K562 (cell line): ENCODE measurements around the gene SGPP1. TPM values are rescaled to one million over a fixed set of nuclear protein-coding genes. Genes with fewer than 3 reads are reported as not detected.

Experiments
- ATAC-seq: fragments of 200-7000 bp; cut with Tn5 transposase; 3 replicates; pipeline ENCODE4 v1.9.1; 2020; ENCODE audit warnings: moderate library complexity
- BruUV-seq: library from RNA; stranded (reverse); fragments of 400-500 nt; replicated peaks from 2 replicates; lab custom pipeline; 2021; lab: Mats Ljungman, UMichigan
- CTCF ChIA-PET: fragments of 300-600 bp; formaldehyde crosslinking; extraction: SDS; loops from one replicate; lab custom pipeline; 2021; ENCODE audit warnings: low intra/inter-chr PET ratio; lab: Yijun Ruan, JAX
- POLR2A ChIA-PET: fragments of 300-600, 350-650 bp; sonication (Branson Sonifier 250); formaldehyde crosslinking; extraction: SDS; loops from one replicate; lab custom pipeline; 2021; ENCODE audit warnings: antibody characterized with exemption, inconsistent platforms; lab: Yijun Ruan, JAX
- DNase-seq, 4 experiments: peaks; one replicate each; pipeline versions ENCODE4 v3.0.0 to v3.0.0-alpha.2; 2011 to 2018; ENCODE audit warnings: low spot score in 3 of 4, mixed read lengths in 3 of 4; ENCODE audit errors: extremely low read depth in 1 of 4
- FAIRE-seq: peaks from 2 replicates; lab custom pipeline; 2011; peaks lifted over from hg19 to GRCh38; lab: Jason Lieb, UNC
- H2AFZ ChIP-seq: 2 replicates; pipeline ENCODE4 v1.6.0; 2011; ENCODE audit warnings: low read depth, low read length, control low read depth, inconsistent platforms
- H3K27ac ChIP-seq: fragments of 200-600 bp; 3 replicates; pipeline ENCODE4 v1.8.0; 2011; ENCODE audit warnings: low read depth, mild to moderate bottlenecking, control low read depth, inconsistent platforms, low read length, moderate library complexity, mixed read lengths; ENCODE audit errors: extremely low read depth
- H3K27me3 ChIP-seq, 2 experiments: fragments of 300-600 bp in 1 of 2; 2 replicates in 1 of 2; 3 replicates in 1 of 2; pipeline versions ENCODE4 v1.6.0 to v1.8.0; 2011; ENCODE audit warnings: inconsistent platforms in 2 of 2, low read length in 2 of 2, mild to moderate bottlenecking in 1 of 2, mixed read lengths in 1 of 2, moderate library complexity in 1 of 2; ENCODE audit not compliant: control insufficient read depth in 2 of 2, insufficient read depth in 2 of 2
- H3K36me3 ChIP-seq: fragments of 300-600 bp; 3 replicates; pipeline ENCODE4 v1.8.0; 2011; ENCODE audit warnings: mild to moderate bottlenecking, low read length, inconsistent platforms; ENCODE audit not compliant: control insufficient read depth, insufficient read depth
- H3K4me1 ChIP-seq, 2 experiments: fragments of 200-600 bp in 1 of 2; replicated peaks in 1 of 2; 2 replicates in 1 of 2; 3 replicates in 1 of 2; pipeline versions ENCODE4 v1.5.1 to v1.8.0; 2011; ENCODE audit warnings: inconsistent platforms in 2 of 2, low read length in 2 of 2, mild to moderate bottlenecking in 1 of 2, mixed read lengths in 1 of 2, moderate library complexity in 1 of 2; ENCODE audit not compliant: control insufficient read depth in 2 of 2, insufficient read depth in 2 of 2
- H3K4me2 ChIP-seq: 2 replicates; pipeline ENCODE4 v1.6.1; 2011; ENCODE audit warnings: low read length, control low read depth, inconsistent platforms, mixed read lengths; ENCODE audit not compliant: insufficient read depth
- H3K4me3 ChIP-seq: fragments of 200-600 bp; sonication (generic), shearing (Covaris generic); 2 replicates; pipeline ENCODE4 v1.5.1; 2016; ENCODE audit warnings: control low read depth, inconsistent platforms
- H3K79me2 ChIP-seq: fragments of 200-600 bp; 3 replicates; pipeline ENCODE4 v1.8.0; 2011; ENCODE audit warnings: low read length, inconsistent platforms; ENCODE audit not compliant: control insufficient read depth, insufficient read depth
- H3K9ac ChIP-seq, 2 experiments: 2 replicates each; pipeline versions ENCODE4 v1.6.0 to v1.6.1; 2011; ENCODE audit warnings: low read depth in 2 of 2, low read length in 2 of 2, control low read depth in 1 of 2, inconsistent platforms in 1 of 2, mild to moderate bottlenecking in 1 of 2, mixed read lengths in 1 of 2; ENCODE audit not compliant: insufficient read depth in 1 of 2
- H3K9me1 ChIP-seq: one replicate; pipeline ENCODE4 v1.6.0; 2011; ENCODE audit warnings: inconsistent platforms, mild to moderate bottlenecking, low read length, moderate library complexity; ENCODE audit not compliant: control insufficient read depth, insufficient read depth
- H3K9me3 ChIP-seq: replicated peaks from 2 replicates; pipeline ENCODE4 v1.5.1; 2011; ENCODE audit warnings: low read depth, low read length, inconsistent platforms; ENCODE audit not compliant: control insufficient read depth, insufficient read depth
- H4K20me1 ChIP-seq: replicated peaks from 2 replicates; pipeline ENCODE4 v1.6.1; 2011; ENCODE audit warnings: low read length, inconsistent platforms, mixed read lengths; ENCODE audit not compliant: control insufficient read depth, insufficient read depth
- CREB5 ChIP-seq: fragments of 250-450 bp; sonication (Bioruptor Pico); IDR thresholded peaks from 2 replicates; pipeline ENCODE4 v1.5.0; 2020; ENCODE audit warnings: mild to moderate bottlenecking
- MCM2 ChIP-seq: fragments of 450-650 bp; IDR thresholded peaks from 2 replicates; pipeline ENCODE4 v1.6.1; 2017; ENCODE audit warnings: low read depth, mild to moderate bottlenecking
- NFE2L1 ChIP-seq: fragments of 450-650 bp; IDR thresholded peaks from 2 replicates; pipeline ENCODE4 v1.6.1; 2016; ENCODE audit warnings: missing genetic modification characterization, low read depth, mild to moderate bottlenecking, missing compliant biosample characterization, moderate library complexity, borderline replicate concordance
- PURB ChIP-seq: sonication (generic); formaldehyde crosslinking; IDR thresholded peaks from 2 replicates; pipeline ENCODE4 v1.9.0; 2021; ENCODE audit warnings: low read depth, mild to moderate bottlenecking, missing genetic modification reagents
- RBM17 ChIP-seq: fragments of 200-400 bp; formaldehyde crosslinking; IDR thresholded peaks from 2 replicates; pipeline ENCODE4 v1.6.1; 2017; ENCODE audit warnings: low read depth, mild to moderate bottlenecking, low read length, borderline replicate concordance
- SUPT5H ChIP-seq: fragments of 450-650 bp; IDR thresholded peaks from 2 replicates; pipeline ENCODE4 v1.6.1; 2016
- ZNF143 ChIP-seq: sonication (generic); formaldehyde crosslinking; IDR thresholded peaks from 2 replicates; pipeline ENCODE4 v1.9.0; 2022; ENCODE audit warnings: mild to moderate bottlenecking, missing genetic modification reagents
- ZNF224 ChIP-seq: sonication (generic); formaldehyde crosslinking; IDR thresholded peaks from 2 replicates; pipeline ENCODE4 v1.8.0; 2022; ENCODE audit warnings: mild to moderate bottlenecking, missing genetic modification reagents
- ZNF668 ChIP-seq: fragments of 250-450 bp; sonication (Bioruptor Pico); IDR thresholded peaks from 2 replicates; pipeline ENCODE4 v1.8.0; 2022; ENCODE audit warnings: mild to moderate bottlenecking, inconsistent platforms
- WGBS: fragments of 100-300 bp; shearing (Covaris generic); methylation state at CpG from one replicate; pipeline ENCODE4 v1.1.6; 2016; ENCODE audit warnings: low coverage, mixed read lengths; ENCODE audit not compliant: insufficient coverage; ENCODE audit errors: missing lambda C conversion rate; 5-methylcytosine and 5-hydroxymethylcytosine counted together
- in situ Hi-C: fragments of 300-500 bp; cut with MboI; formaldehyde crosslinking; loops from 4 replicates; pipeline ENCODE4 v1.15.0; 2018; ENCODE audit warnings: inconsistent platforms, mixed read lengths
- intact Hi-C: fragments of 100-400 bp; cut with micrococcal nuclease; formaldehyde crosslinking; loops from 2 replicates; pipeline ENCODE4 v1.14.2; 2022
- polyA plus RNA-seq, 8 experiments: library from polyadenylated mRNA; depleted of rRNA in 4 of 8; stranded (reverse) in 5 of 8; unstranded in 3 of 8; fragments of >200 nt; fragmentation: Nextera tagmentation in 2 of 8; fragmentation: Illumina TruSeq in 1 of 8; extraction: Ambion mirVana in 2 of 8; extraction: Trizol in 1 of 8; gene quantifications; 2 replicates each; pipeline versions ENCODE4 v1.2.1 to v1.2.3, GENCODE V29; 2011 to 2014; ENCODE audit warnings: inconsistent platforms in 1 of 8, missing spikeins in 1 of 8
- total RNA-seq, 7 experiments: library from RNA; depleted of rRNA in 6 of 7; stranded (reverse); fragments of >200 nt in 6 of 7; fragmentation: Illumina TruSeq in 2 of 7; extraction: Trizol in 2 of 7; gene quantifications; 2 replicates each; pipeline versions ENCODE4 v1.2.1 to v1.2.3, GENCODE V29; 2011 to 2021; ENCODE audit warnings: low replicate concordance in 1 of 7
- TF ChIP-seq, protein P1 (sequence below): fragments of 450-650 bp; conservative IDR thresholded peaks from 2 replicates; pipeline ENCODE4 v1.6.1; 2016; ENCODE audit warnings: missing genetic modification characterization, low read depth, mild to moderate bottlenecking, control low read depth, missing compliant biosample characterization

Gene SGPP1
- total and polyA plus RNA-seq, 9 of the 15 experiments (the other 6 are each of a cell fraction or from before 2014, with no cell fraction given), result 2.2 to 7.3 (median 5.6) TPM

- WGBS, result 30% methylated on average over 4 of the region's 6 CpGs
- no peaks in the 10 kb centered on the region; a peak in 1 of 5 replicates for H3K4me1 ChIP-seq
- FAIRE-seq (no peak), DNase-seq (no peak), ATAC-seq (no peak)
- H3K79me2 ChIP-seq, result peaks cover 6% of the 10 kb centered on the region
- H4K20me1 ChIP-seq, result no peaks in the 10 kb centered on the region
- no peaks in the 10 kb centered on the region for H3K27me3 ChIP-seq
- H3K9me3 ChIP-seq, result no peaks in the 10 kb centered on the region
- H3K4me2 ChIP-seq, result no peak overlapping the region
- CTCF ChIA-PET, result no interaction called here
- TF ChIP-seq ZNF224 (CRISPR knock-in tag), result no peak
- TF ChIP-seq ZNF668 (CRISPR knock-in tag), result no peak
- TF ChIP-seq CREB5, result no peak
- no peak for TF ChIP-seq MCM2
- no peak for TF ChIP-seq SUPT5H
- no peak for TF ChIP-seq NFE2L1
- no peak for TF ChIP-seq PURB (CRISPR knock-in tag)
- no peak for TF ChIP-seq RBM17
- TF ChIP-seq, protein P1, sequence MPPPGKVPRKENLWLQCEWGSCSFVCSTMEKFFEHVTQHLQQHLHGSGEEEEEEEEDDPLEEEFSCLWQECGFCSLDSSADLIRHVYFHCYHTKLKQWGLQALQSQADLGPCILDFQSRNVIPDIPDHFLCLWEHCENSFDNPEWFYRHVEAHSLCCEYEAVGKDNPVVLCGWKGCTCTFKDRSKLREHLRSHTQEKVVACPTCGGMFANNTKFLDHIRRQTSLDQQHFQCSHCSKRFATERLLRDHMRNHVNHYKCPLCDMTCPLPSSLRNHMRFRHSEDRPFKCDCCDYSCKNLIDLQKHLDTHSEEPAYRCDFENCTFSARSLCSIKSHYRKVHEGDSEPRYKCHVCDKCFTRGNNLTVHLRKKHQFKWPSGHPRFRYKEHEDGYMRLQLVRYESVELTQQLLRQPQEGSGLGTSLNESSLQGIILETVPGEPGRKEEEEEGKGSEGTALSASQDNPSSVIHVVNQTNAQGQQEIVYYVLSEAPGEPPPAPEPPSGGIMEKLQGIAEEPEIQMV (tag), result no peak
- TF ChIP-seq ZNF143 (CRISPR knock-in tag), result no peak
- H3K36me3 ChIP-seq, result no peaks in the 10 kb centered on the region
- in situ Hi-C loops (no loop called here), intact Hi-C loops (no loop called here)
- H3K4me3 ChIP-seq, result no peak overlapping the region
- H3K9me1 ChIP-seq, result no peaks in the 10 kb centered on the region
- H2AFZ ChIP-seq, result no peak overlapping the region
- no peak overlapping the region for H3K27ac ChIP-seq
- H3K9ac ChIP-seq, result no peak overlapping the region
- POLR2A ChIA-PET, result interaction anchor here (0.6 kb wide), 1 partner anchor 665 kb away, joined by 3 read pairs; no protein-coding TSS in a partner anchor
- no TSS peak for BruUV-seq
Observed at GRCh38 chr14:63647696-63648410, 80.0 kb downstream of the SGPP1 start.
